ENCODE results near the gene SLC19A1. TPM values are rescaled to one million over a fixed set of nuclear protein-coding genes. Genes with fewer than 3 reads are reported as not detected.
"Not testable (repeated sequence)": the region's sequence is repeated elsewhere in the genome, so short reads cannot be mapped to it uniquely, and the experiment has no call there.

The SLC19A1 gene
- polyA plus RNA-seq, 1 of the 3 experiments (the other 2 are of a cell fraction): 15.0 TPM

GRCh38 chr21:45531393-45532215, 10.6 kb downstream of the SLC19A1 start:
- Histone ChIP-seq H3K9me2 (no peaks in the 10 kb centered on the region), H3K27me3 (ENCODE audit: insufficient read depth) (no peaks in the 10 kb centered on the region), H3K9ac (no peak overlapping the region), H3K4me1 (ENCODE audit: control insufficient read depth in 1 of 2, insufficient read depth in 2 of 2, low read depth in 1 of 2, low read length in 1 of 2) (peaks cover 0 to 14% of the 10 kb centered on the region in 2 experiments; a peak in 1 of 4 replicates), H4K20me1 (ENCODE audit: insufficient read depth) (no peaks in the 10 kb centered on the region), H3K36me3 (replicated peaks in 1 of 2; ENCODE audit: control insufficient read depth in 1 of 2, insufficient read depth in 2 of 2, low read length in 1 of 2) (peaks cover 7 to 11% of the 10 kb centered on the region in 2 experiments), H3K4me2 (no peak overlapping the region), H3F3A (replicated peaks; ENCODE audit: insufficient read depth) (no peaks in the 10 kb centered on the region), H3K4me3 (ENCODE audit: low read depth in 2 of 2, low read length in 1 of 2) (no peak overlapping the region), H3K27ac (ENCODE audit: low read depth in 2 of 2, low read length in 1 of 2) (no peak overlapping the region), H2AFZ (ENCODE audit: low read depth) (no peak overlapping the region), H3K9me3 (no peaks in the 10 kb centered on the region), H3K79me2 (ENCODE audit: insufficient read depth) (no peaks in the 10 kb centered on the region)
- TF ChIP-seq NRF1 (IDR thresholded peaks at IDR 0.05; ENCODE audit: low read depth, low read length): no peak
- POLR2A ChIA-PET: no interaction called here
- no peak for DNase-seq
- CTCF ChIA-PET: no interaction called here
- 98% methylated on average over 55 of the region's 76 CpGs for WGBS (ENCODE audit: low lambda C conversion rate)

- POLR2A ChIA-PET; DNase-seq; H3K4me2 ChIP-seq; H3K4me3 ChIP-seq (ENCODE audit: low read depth in 2 of 2, low read length in 1 of 2); H3K27ac ChIP-seq (ENCODE audit: low read depth in 2 of 2, low read length in 1 of 2); H4K20me1 ChIP-seq (ENCODE audit: insufficient read depth); H3K9me3 ChIP-seq; H3K36me3 ChIP-seq (replicated peaks in 1 of 2; ENCODE audit: control insufficient read depth in 1 of 2, insufficient read depth in 2 of 2, low read length in 1 of 2); H3K79me2 ChIP-seq (ENCODE audit: insufficient read depth); H3K9ac ChIP-seq; H2AFZ ChIP-seq (ENCODE audit: low read depth); H3K27me3 ChIP-seq (ENCODE audit: insufficient read depth); H3K9me2 ChIP-seq; H3F3A ChIP-seq (replicated peaks; ENCODE audit: insufficient read depth): not testable (repeated sequence)
- CTCF ChIA-PET: interaction anchor here (0.7 kb wide), 1 partner anchor 140 kb away, joined by 3 read pairs; no protein-coding TSS in a partner anchor
- H3K4me1 ChIP-seq (ENCODE audit: control insufficient read depth in 1 of 2, insufficient read depth in 2 of 2, low read depth in 1 of 2, low read length in 1 of 2): peaks cover 0 to 14% of the 10 kb centered on the region in 2 experiments; a peak in 1 of 4 replicates
- WGBS (ENCODE audit: low lambda C conversion rate): 97% methylated on average over 13 of the region's 17 CpGs
Observed at GRCh38 chr21:45531114-45531392, 11.2 kb downstream of the SLC19A1 start.

GRCh38 chr21:45530423-45531113, 11.7 kb downstream of the SLC19A1 start:
- H3K36me3 ChIP-seq (replicated peaks in 1 of 2; ENCODE audit: control insufficient read depth in 1 of 2, insufficient read depth in 2 of 2, low read length in 1 of 2): peaks cover 7 to 8% of the 10 kb centered on the region in 2 experiments
- POLR2A ChIA-PET: no interaction called here
- no peaks in the 10 kb centered on the region for H3K9me3 ChIP-seq
- H3K4me3 ChIP-seq (ENCODE audit: low read depth in 2 of 2, low read length in 1 of 2): no peak overlapping the region
- no peak for DNase-seq
- H3K9me2 ChIP-seq: no peaks in the 10 kb centered on the region
- no peaks in the 10 kb centered on the region for H3K27me3 ChIP-seq (ENCODE audit: insufficient read depth)
- H2AFZ ChIP-seq (ENCODE audit: low read depth): no peak overlapping the region
- H3K9ac ChIP-seq: no peak overlapping the region
- H3K79me2 ChIP-seq (ENCODE audit: insufficient read depth): no peaks in the 10 kb centered on the region
- peaks cover 0 to 14% of the 10 kb centered on the region in 2 experiments; a peak in 1 of 4 replicates for H3K4me1 ChIP-seq (ENCODE audit: control insufficient read depth in 1 of 2, insufficient read depth in 2 of 2, low read depth in 1 of 2, low read length in 1 of 2)
- H3F3A ChIP-seq (replicated peaks; ENCODE audit: insufficient read depth): no peaks in the 10 kb centered on the region
- H4K20me1 ChIP-seq (ENCODE audit: insufficient read depth): no peaks in the 10 kb centered on the region
- CTCF ChIA-PET: interaction anchor here (0.7 kb wide), 1 partner anchor 140 kb away, joined by 3 read pairs; no protein-coding TSS in a partner anchor
- WGBS (ENCODE audit: low lambda C conversion rate): 97% methylated on average over 38 of the region's 50 CpGs
- no peak overlapping the region for H3K27ac ChIP-seq (ENCODE audit: low read depth in 2 of 2, low read length in 1 of 2)
- no peak overlapping the region for H3K4me2 ChIP-seq
- TF ChIP-seq YY1 (IDR thresholded peaks at IDR 0.05; ENCODE audit: low read depth) (no peak), FOXM1 (IDR thresholded peaks at IDR 0.05; ENCODE audit: low read depth) (no peak), RCOR1 (IDR thresholded peaks at IDR 0.05; ENCODE audit: low read length) (no peak), REST (IDR thresholded peaks at IDR 0.05; ENCODE audit: low read depth, low read length) (no peak), IRF3 (IDR thresholded peaks at IDR 0.05; ENCODE audit: low read depth, low read length) (no peak), CTCF (IDR thresholded peaks at IDR 0.05) (no peak), ZBTB33 (IDR thresholded peaks at IDR 0.05; ENCODE audit: borderline replicate concordance, low read depth) (no peak), ELF1 (IDR thresholded peaks at IDR 0.05) (no peak), EP300 (IDR thresholded peaks at IDR 0.05; ENCODE audit: borderline replicate concordance in 1 of 2, low read depth in 1 of 2, low read length in 1 of 2) (no peak)

Data from SK-N-SH (cell line).